Thyroid gland (tissue), 4 donors: ENCODE data around the gene TTLL7. TPM values are rescaled to one million over a fixed set of nuclear protein-coding genes. Genes with fewer than 3 reads are reported as not detected.

Source experiments
- DNase-seq, 2 donors: peaks; one replicate each; pipeline ENCODE4 v3.0.0-alpha.2; 2019
- H3K27ac ChIP-seq, 3 donors: fragments of 200-600 bp; sonication (generic); 1 replicate in 2 of 3; 2 replicates in 1 of 3; pipeline ENCODE4 v1.5.1; 2016 to 2019; ENCODE audit warnings: mild to moderate bottlenecking in 1 of 3, moderate library complexity in 1 of 3
- H3K27me3 ChIP-seq: fragments of 200-600 bp; sonication (generic); one replicate; pipeline ENCODE4 v1.5.1; 2019
- H3K36me3 ChIP-seq, 2 donors: fragments of 200-600 bp; sonication (generic); one replicate each; pipeline ENCODE4 v1.5.1; 2016 to 2019
- H3K4me1 ChIP-seq, 2 donors: fragments of 200-600 bp; sonication (generic); one replicate each; pipeline ENCODE4 v1.5.1; 2017 to 2019
- H3K4me3 ChIP-seq, 3 donors: fragments of 200-600 bp; sonication (generic); replicated peaks in 1 of 3; 1 replicate in 2 of 3; 2 replicates in 1 of 3; pipeline ENCODE4 v1.5.1; 2016; ENCODE audit warnings: mild to moderate bottlenecking in 1 of 3
- H3K9me3 ChIP-seq: fragments of 200-600 bp; sonication (generic); one replicate; pipeline ENCODE4 v1.5.1; 2017
- CTCF ChIP-seq, 6 experiments: fragments of 200-600 bp in 3 of 6; fragments of 450-650 bp in 3 of 6; sonication (generic) in 3 of 6; IDR thresholded peaks; one replicate each; pipeline ENCODE4 v1.5.1; 2016 to 2019; ENCODE audit warnings: antibody characterized with exemption in 6 of 6, mild to moderate bottlenecking in 2 of 6, inconsistent platforms in 1 of 6, moderate library complexity in 1 of 6
- POLR2A ChIP-seq, 2 donors: fragments of 450-650 bp; IDR thresholded peaks; one replicate each; pipeline ENCODE4 v1.6.1; 2017; ENCODE audit warnings: antibody characterized with exemption in 2 of 2, mild to moderate bottlenecking in 2 of 2, moderate library complexity in 1 of 2
- WGBS, 2 donors: methylation state at CpG; one replicate each; pipeline ENCODE4 v1.1.5; 2017; 5-methylcytosine and 5-hydroxymethylcytosine counted together
- intact Hi-C: fragments of 100-400 bp; cut with DNase I; formaldehyde crosslinking; loops from one replicate; pipeline ENCODE4 v1.15.1; 2023
- total RNA-seq, 4 donors: library from RNA; depleted of rRNA; stranded (reverse); fragments of >200 nt; gene quantifications; one replicate each; pipeline ENCODE4 v1.2.3, GENCODE V29; 2016

TTLL7 gene
- total RNA-seq, 4 donors from 2014 or later = 7.8 to 22.7 (median 12.8) TPM

GRCh38 chr1:83942914-83943313, 56.0 kb downstream of the TTLL7 start:
- intact Hi-C loops = no loop called here
- TF ChIP-seq POLR2A (IDR thresholded peaks at IDR 0.05) (no peak), CTCF (IDR thresholded peaks at IDR 0.05) (no peak)
- no peak for DNase-seq
- H3K36me3 ChIP-seq = no peaks in the 10 kb centered on the region
- no peak overlapping the region for H3K27ac ChIP-seq
- no peaks in the 10 kb centered on the region for H3K4me1 ChIP-seq
- H3K9me3 ChIP-seq = no peaks in the 10 kb centered on the region
- no peak overlapping the region for H3K4me3 ChIP-seq
- H3K27me3 ChIP-seq = no peaks in the 10 kb centered on the region
- WGBS, 2 donors = 88 to 89% methylated on average over 3 of the region's 3 CpGs

GRCh38 chr1:83934550-83934949, 64.4 kb downstream of the TTLL7 start:
- Histone ChIP-seq H3K9me3 (no peaks in the 10 kb centered on the region), H3K4me3 (no peak overlapping the region), H3K4me1 (no peaks in the 10 kb centered on the region), H3K36me3 (no peaks in the 10 kb centered on the region), H3K27me3 (no peaks in the 10 kb centered on the region), H3K27ac (no peak overlapping the region)
- no peak for DNase-seq
- intact Hi-C loops = loop anchor here (5.0 kb wide), 1 partner anchor 188 kb away; no protein-coding TSS in a partner anchor
- no peak for TF ChIP-seq CTCF (IDR thresholded peaks at IDR 0.05)
- TF ChIP-seq POLR2A (IDR thresholded peaks at IDR 0.05) = no peak

GRCh38 chr1:83932693-83933092, 66.2 kb downstream of the TTLL7 start:
- TF ChIP-seq CTCF (IDR thresholded peaks at IDR 0.05) (no peak), POLR2A (IDR thresholded peaks at IDR 0.05) (no peak)
- Histone ChIP-seq H3K27me3 (no peaks in the 10 kb centered on the region), H3K9me3 (no peaks in the 10 kb centered on the region), H3K36me3 (no peaks in the 10 kb centered on the region), H3K27ac (no peak overlapping the region), H3K4me3 (no peak overlapping the region), H3K4me1 (no peaks in the 10 kb centered on the region)
- DNase-seq = no peak
- 94% methylated on average over 4 of the region's 4 CpGs for WGBS, 2 donors
- intact Hi-C loops = loop anchor here (5.0 kb wide), 1 partner anchor 190 kb away; no protein-coding TSS in a partner anchor

GRCh38 chr1:83932281-83932680, 66.7 kb downstream of the TTLL7 start:
- H3K9me3 ChIP-seq = no peaks in the 10 kb centered on the region
- TF ChIP-seq POLR2A (IDR thresholded peaks at IDR 0.05) = no peak
- TF ChIP-seq CTCF (IDR thresholded peaks at IDR 0.05) = no peak
- H3K27ac ChIP-seq = no peak overlapping the region
- WGBS, 2 donors = 76 to 95% methylated on average over 4 of the region's 4 CpGs
- no peak for DNase-seq
- H3K36me3 ChIP-seq = no peaks in the 10 kb centered on the region
- peaks cover 0 to under 1% of the 10 kb centered on the region in 2 donors for H3K4me1 ChIP-seq
- H3K27me3 ChIP-seq = no peaks in the 10 kb centered on the region
- no peak overlapping the region for H3K4me3 ChIP-seq
- intact Hi-C loops = loop anchor here (5.0 kb wide), 1 partner anchor 190 kb away; no protein-coding TSS in a partner anchor

GRCh38 chr1:83931658-83932253, 67.2 kb downstream of the TTLL7 start:
- DNase-seq = peak; percentile 2 to 6
- H3K27me3 ChIP-seq = no peaks in the 10 kb centered on the region
- no peak overlapping the region for H3K27ac ChIP-seq
- no peaks in the 10 kb centered on the region for H3K36me3 ChIP-seq
- 1 to 2% methylated on average over 2 of the region's 2 CpGs for WGBS, 2 donors
- H3K4me3 ChIP-seq = no peak overlapping the region
- peak in 5 of 6 experiments; percentile 45 to 80 (median 76) for TF ChIP-seq CTCF (IDR thresholded peaks at IDR 0.05)
- no peak for TF ChIP-seq POLR2A (IDR thresholded peaks at IDR 0.05)
- no peaks in the 10 kb centered on the region for H3K9me3 ChIP-seq
- H3K4me1 ChIP-seq = peaks cover 0 to 5% of the 10 kb centered on the region in 2 donors
- intact Hi-C loops = loop anchor here (5.0 kb wide), 1 partner anchor 191 kb away; no protein-coding TSS in a partner anchor
